ENCODE measurements around the gene FARP2.
A peak's percentile ranks its signal among the peaks of the same experiment; 100 is the strongest.
"Not testable (repeated sequence)": the region's sequence is repeated elsewhere in the genome, so short reads cannot be mapped to it uniquely, and the experiment has no call there.

Gene FARP2

DNA sequence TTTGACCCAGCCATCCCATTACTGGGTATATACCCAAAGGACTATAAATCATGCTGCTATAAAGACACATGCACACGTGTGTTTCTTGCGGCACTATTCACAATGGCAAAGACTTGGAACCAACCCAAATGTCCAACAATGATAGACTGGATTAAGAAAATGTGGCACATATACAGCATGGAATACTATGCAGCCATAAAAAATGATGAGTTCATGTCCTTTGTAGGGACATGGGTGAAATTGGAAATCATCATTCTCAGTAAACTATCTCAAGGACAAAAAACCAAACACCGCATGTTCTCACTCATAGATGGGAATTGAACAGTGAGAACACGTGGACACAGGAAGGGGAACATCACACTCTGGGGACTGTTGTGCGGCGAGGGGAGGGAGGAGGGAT is 40.7 kb downstream of the FARP2 start:
- POLR2A ChIA-PET; H3K4me3 ChIP-seq (ENCODE audit: control insufficient read depth in 1 of 7, extremely low read depth in 1 of 7, insufficient read depth in 4 of 7, low read depth in 2 of 7, low read length in 6 of 7); H3K27me3 ChIP-seq (replicated peaks in 2 of 5; ENCODE audit: control insufficient read depth in 4 of 5, insufficient read depth in 5 of 5, low read length in 4 of 5); H3K4me1 ChIP-seq (ENCODE audit: control extremely low read depth in 1 of 4, control insufficient read depth in 4 of 4, insufficient read depth in 4 of 4, low read length in 3 of 4); CTCF ChIA-PET; H3K9me3 ChIP-seq (ENCODE audit: control extremely low read depth in 1 of 5, control insufficient read depth in 4 of 5, insufficient read depth in 2 of 5, low read depth in 1 of 5, low read length in 4 of 5); DNase-seq; H3K27ac ChIP-seq (ENCODE audit: insufficient read depth in 1 of 2, low read depth in 1 of 2, low read length in 2 of 2, poor library complexity in 1 of 2, severe bottlenecking in 2 of 2); H3K36me3 ChIP-seq (ENCODE audit: control insufficient read depth in 4 of 4, insufficient read depth in 4 of 4, low read length in 3 of 4): not testable (repeated sequence)
- WGBS (ENCODE audit: insufficient coverage) = no CpG with 5 or more reads among the region's 6 CpGs

DNA sequence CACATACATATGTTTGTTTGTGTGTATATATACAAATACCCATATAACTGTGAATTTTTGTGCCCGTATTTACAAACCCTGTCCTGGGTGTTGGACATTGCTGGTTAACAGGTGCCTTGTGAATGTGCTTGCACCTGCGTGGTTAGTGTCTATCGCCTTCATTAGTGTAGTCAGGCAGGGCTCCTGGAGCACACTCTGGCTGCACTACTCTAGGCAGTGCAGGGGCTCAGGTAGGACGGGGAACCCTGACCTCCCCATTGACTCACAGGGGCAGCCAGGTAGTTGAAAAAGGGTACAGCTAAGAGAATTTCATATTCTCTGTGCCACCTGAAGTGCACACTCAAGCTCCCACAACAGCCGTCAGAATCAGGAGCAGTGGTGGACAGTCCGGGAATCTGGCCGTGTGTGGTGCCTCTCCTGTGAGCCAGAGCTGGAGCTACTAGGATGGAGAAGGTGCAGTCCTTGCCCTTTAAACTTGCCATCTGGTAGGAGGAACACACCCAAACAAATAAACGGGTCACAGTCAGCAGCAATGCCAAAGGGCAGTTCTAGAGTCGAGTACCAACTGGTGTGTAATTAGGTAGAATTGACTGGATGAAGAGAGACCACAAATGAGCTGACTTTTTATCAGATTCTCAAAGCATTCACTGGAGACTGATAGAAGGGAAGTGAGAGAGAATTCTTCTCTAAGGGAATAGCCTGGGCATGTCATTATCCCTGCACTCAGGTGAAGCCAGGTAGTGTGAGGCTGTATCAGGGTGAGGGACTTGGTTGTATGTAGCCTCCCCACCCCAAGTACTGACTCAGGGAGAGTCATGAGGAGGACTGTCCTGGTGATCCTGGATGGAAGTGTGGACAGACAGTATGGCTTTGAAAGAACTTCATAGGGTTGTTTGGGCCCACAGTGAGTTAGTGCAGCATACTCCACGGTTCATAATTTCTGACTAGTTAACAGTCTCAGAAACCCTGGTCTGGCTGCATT is 44.1 kb downstream of the FARP2 start:
- Histone ChIP-seq H3K27ac (ENCODE audit: insufficient read depth in 1 of 2, low read depth in 1 of 2, low read length in 2 of 2, poor library complexity in 1 of 2, severe bottlenecking in 2 of 2) (no peak overlapping the region), H3K4me3 (ENCODE audit: control insufficient read depth in 1 of 7, extremely low read depth in 1 of 7, insufficient read depth in 4 of 7, low read depth in 2 of 7, low read length in 6 of 7) (no peak overlapping the region), H3K36me3 (ENCODE audit: control insufficient read depth in 4 of 4, insufficient read depth in 4 of 4, low read length in 3 of 4) (peaks cover 0 to 6% (median 0%) of the 10 kb centered on the region in 4 experiments), H3K27me3 (replicated peaks in 2 of 5; ENCODE audit: control insufficient read depth in 4 of 5, insufficient read depth in 5 of 5, low read length in 4 of 5) (no peaks in the 10 kb centered on the region), H3K4me1 (ENCODE audit: control extremely low read depth in 1 of 4, control insufficient read depth in 4 of 4, insufficient read depth in 4 of 4, low read length in 3 of 4) (no peaks in the 10 kb centered on the region), H3K9me3 (ENCODE audit: control extremely low read depth in 1 of 5, control insufficient read depth in 4 of 5, insufficient read depth in 2 of 5, low read depth in 1 of 5, low read length in 4 of 5) (no peaks in the 10 kb centered on the region)
- 97% methylated on average over 6 of the region's 10 CpGs for WGBS (ENCODE audit: insufficient coverage)
- DNase-seq = no peak
- POLR2A ChIA-PET = no interaction called here
- CTCF ChIA-PET = no interaction called here

DNA sequence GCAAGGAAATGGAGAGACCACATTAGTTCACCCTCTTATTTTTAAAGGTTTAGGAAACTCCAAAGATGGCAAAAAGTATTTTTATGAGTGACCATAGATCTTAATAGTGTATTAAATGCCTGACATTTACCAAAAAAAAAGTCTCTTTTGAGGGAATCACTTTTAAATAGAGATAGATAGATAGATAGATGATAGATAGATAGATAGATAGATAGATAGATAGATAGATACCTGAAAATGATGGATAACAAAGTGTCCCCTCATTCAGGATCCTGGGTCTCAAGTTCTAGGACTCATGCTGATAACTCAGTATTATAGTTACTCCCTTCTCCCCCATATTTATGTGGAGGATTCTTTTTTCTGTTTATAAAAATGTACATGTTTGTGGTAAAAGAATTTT is 52.8 kb downstream of the FARP2 start:
- Histone ChIP-seq H3K27me3 (replicated peaks in 2 of 5; ENCODE audit: control insufficient read depth in 4 of 5, insufficient read depth in 5 of 5, low read length in 4 of 5) (no peaks in the 10 kb centered on the region), H3K4me3 (ENCODE audit: control insufficient read depth in 1 of 7, extremely low read depth in 1 of 7, insufficient read depth in 4 of 7, low read depth in 2 of 7, low read length in 6 of 7) (no peak overlapping the region), H3K27ac (ENCODE audit: insufficient read depth in 1 of 2, low read depth in 1 of 2, low read length in 2 of 2, poor library complexity in 1 of 2, severe bottlenecking in 2 of 2) (no peak overlapping the region), H3K4me1 (ENCODE audit: control extremely low read depth in 1 of 4, control insufficient read depth in 4 of 4, insufficient read depth in 4 of 4, low read length in 3 of 4) (no peaks in the 10 kb centered on the region), H3K36me3 (ENCODE audit: control insufficient read depth in 4 of 4, insufficient read depth in 4 of 4, low read length in 3 of 4) (peaks cover 0 to 20% (median 17%) of the 10 kb centered on the region in 4 experiments), H3K9me3 (ENCODE audit: control extremely low read depth in 1 of 5, control insufficient read depth in 4 of 5, insufficient read depth in 2 of 5, low read depth in 1 of 5, low read length in 4 of 5) (no peaks in the 10 kb centered on the region)
- DNase-seq = no peak
- ChIA-PET POLR2A (interaction anchor here (0.6 kb wide), 1 partner anchor 57 kb away, joined by 4 read pairs; no protein-coding TSS in a partner anchor), CTCF (no interaction called here)

DNA sequence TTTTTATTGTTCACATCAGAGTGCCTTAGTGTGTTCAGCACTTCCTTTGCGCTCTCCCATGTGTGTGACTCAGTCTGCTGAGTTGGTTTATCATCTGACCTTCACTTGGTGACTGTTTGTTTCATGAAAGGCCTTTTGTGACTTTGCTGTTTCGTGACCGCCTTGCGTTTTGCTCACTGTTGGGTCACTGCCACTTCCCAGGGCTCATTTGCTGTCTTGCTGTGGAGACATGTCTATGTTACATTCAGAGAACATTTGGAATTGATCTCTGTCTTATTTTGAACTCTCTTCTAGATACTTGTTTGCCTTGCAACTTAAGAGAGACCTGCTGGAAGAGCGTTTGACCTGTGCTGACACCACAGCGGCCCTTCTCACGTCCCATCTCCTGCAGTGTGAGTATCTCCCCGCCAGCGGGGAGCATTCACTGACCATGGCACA is 54.7 kb downstream of the FARP2 start:
- H3K4me3 ChIP-seq (ENCODE audit: control insufficient read depth in 1 of 7, extremely low read depth in 1 of 7, insufficient read depth in 4 of 7, low read depth in 2 of 7, low read length in 6 of 7) = no peak overlapping the region
- CTCF ChIA-PET = no interaction called here
- DNase-seq = no peak
- H3K36me3 ChIP-seq (ENCODE audit: control insufficient read depth in 4 of 4, insufficient read depth in 4 of 4, low read length in 3 of 4) = peaks cover 0 to 33% (median 20%) of the 10 kb centered on the region in 4 experiments
- no peaks in the 10 kb centered on the region for H3K27me3 ChIP-seq (replicated peaks in 2 of 5; ENCODE audit: control insufficient read depth in 4 of 5, insufficient read depth in 5 of 5, low read length in 4 of 5)
- POLR2A ChIA-PET = no interaction called here
- no peaks in the 10 kb centered on the region for H3K9me3 ChIP-seq (ENCODE audit: control extremely low read depth in 1 of 5, control insufficient read depth in 4 of 5, insufficient read depth in 2 of 5, low read depth in 1 of 5, low read length in 4 of 5)
- WGBS (ENCODE audit: insufficient coverage) = 97% methylated on average over 9 of the region's 9 CpGs
- no peaks in the 10 kb centered on the region for H3K4me1 ChIP-seq (ENCODE audit: control extremely low read depth in 1 of 4, control insufficient read depth in 4 of 4, insufficient read depth in 4 of 4, low read length in 3 of 4)
- peak overlapping the region in 1 of 2 experiments; percentile 20 for H3K27ac ChIP-seq (ENCODE audit: insufficient read depth in 1 of 2, low read depth in 1 of 2, low read length in 2 of 2, poor library complexity in 1 of 2, severe bottlenecking in 2 of 2)

DNA sequence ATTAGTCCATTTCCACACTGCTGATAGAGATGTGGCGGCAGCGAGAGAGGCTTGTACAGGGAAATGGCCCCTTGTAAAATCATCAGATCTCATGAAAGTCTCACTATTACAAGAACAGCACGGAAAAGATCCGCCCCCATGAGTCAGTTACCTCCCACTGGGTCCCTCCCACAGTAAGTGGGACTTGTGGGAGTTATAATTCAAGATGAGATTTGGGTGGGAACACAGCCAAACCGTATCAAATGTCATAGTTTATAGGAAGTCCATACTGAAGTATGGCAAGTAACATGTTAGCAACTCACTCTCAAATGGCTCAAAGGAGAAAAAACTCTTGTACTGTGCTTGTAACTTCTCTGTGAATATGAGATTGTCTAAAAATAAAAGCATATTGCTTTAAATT is 56.1 kb downstream of the FARP2 start:
- Histone ChIP-seq H3K27me3 (replicated peaks in 2 of 5; ENCODE audit: control insufficient read depth in 4 of 5, insufficient read depth in 5 of 5, low read length in 4 of 5) (no peaks in the 10 kb centered on the region), H3K4me1 (ENCODE audit: control extremely low read depth in 1 of 4, control insufficient read depth in 4 of 4, insufficient read depth in 4 of 4, low read length in 3 of 4) (no peaks in the 10 kb centered on the region), H3K9me3 (ENCODE audit: control extremely low read depth in 1 of 5, control insufficient read depth in 4 of 5, insufficient read depth in 2 of 5, low read depth in 1 of 5, low read length in 4 of 5) (no peaks in the 10 kb centered on the region), H3K36me3 (ENCODE audit: control insufficient read depth in 4 of 4, insufficient read depth in 4 of 4, low read length in 3 of 4) (peaks cover 0 to 36% (median 21%) of the 10 kb centered on the region in 4 experiments), H3K4me3 (ENCODE audit: control insufficient read depth in 1 of 7, extremely low read depth in 1 of 7, insufficient read depth in 4 of 7, low read depth in 2 of 7, low read length in 6 of 7) (no peak overlapping the region), H3K27ac (ENCODE audit: insufficient read depth in 1 of 2, low read depth in 1 of 2, low read length in 2 of 2, poor library complexity in 1 of 2, severe bottlenecking in 2 of 2) (no peak overlapping the region)
- peak in 1 of 3 donors; percentile 10 for DNase-seq
- ChIA-PET CTCF (no interaction called here), POLR2A (no interaction called here)
- WGBS (ENCODE audit: insufficient coverage) = 100% methylated on average over 2 of the region's 5 CpGs

DNA sequence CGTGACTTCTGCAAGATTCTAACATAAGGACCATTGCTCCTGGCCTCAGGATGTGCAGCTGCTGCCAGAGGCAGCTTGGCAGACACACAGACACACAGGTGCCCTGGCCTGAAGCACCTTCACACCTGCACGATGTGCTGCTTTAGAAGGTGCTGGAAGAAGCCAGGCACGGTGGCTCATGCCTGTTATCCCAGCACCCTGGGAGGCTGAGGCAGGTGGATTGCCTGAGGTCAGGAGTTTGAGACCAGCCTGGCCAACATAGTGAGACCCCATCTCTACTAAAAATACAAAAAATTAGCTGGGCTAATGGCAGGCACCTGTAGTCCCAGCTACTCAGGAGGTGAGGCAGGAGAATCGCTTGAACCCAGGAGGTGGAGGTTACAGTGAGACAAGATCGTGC is 57.4 kb downstream of the FARP2 start:
- POLR2A ChIA-PET; H3K27me3 ChIP-seq (replicated peaks in 2 of 5; ENCODE audit: control insufficient read depth in 4 of 5, insufficient read depth in 5 of 5, low read length in 4 of 5); DNase-seq; H3K4me1 ChIP-seq (ENCODE audit: control extremely low read depth in 1 of 4, control insufficient read depth in 4 of 4, insufficient read depth in 4 of 4, low read length in 3 of 4); H3K4me3 ChIP-seq (ENCODE audit: control insufficient read depth in 1 of 7, extremely low read depth in 1 of 7, insufficient read depth in 4 of 7, low read depth in 2 of 7, low read length in 6 of 7); H3K9me3 ChIP-seq (ENCODE audit: control extremely low read depth in 1 of 5, control insufficient read depth in 4 of 5, insufficient read depth in 2 of 5, low read depth in 1 of 5, low read length in 4 of 5); H3K27ac ChIP-seq (ENCODE audit: insufficient read depth in 1 of 2, low read depth in 1 of 2, low read length in 2 of 2, poor library complexity in 1 of 2, severe bottlenecking in 2 of 2): not testable (repeated sequence)
- WGBS (ENCODE audit: insufficient coverage) = 94% methylated on average over 3 of the region's 5 CpGs
- CTCF ChIA-PET = interaction anchor here (1.8 kb wide), 1 partner anchor 55 kb away, joined by 4 read pairs; no protein-coding TSS in a partner anchor
- H3K36me3 ChIP-seq (ENCODE audit: control insufficient read depth in 4 of 4, insufficient read depth in 4 of 4, low read length in 3 of 4) = peaks cover 0 to 44% (median 28%) of the 10 kb centered on the region in 4 experiments

DNA sequence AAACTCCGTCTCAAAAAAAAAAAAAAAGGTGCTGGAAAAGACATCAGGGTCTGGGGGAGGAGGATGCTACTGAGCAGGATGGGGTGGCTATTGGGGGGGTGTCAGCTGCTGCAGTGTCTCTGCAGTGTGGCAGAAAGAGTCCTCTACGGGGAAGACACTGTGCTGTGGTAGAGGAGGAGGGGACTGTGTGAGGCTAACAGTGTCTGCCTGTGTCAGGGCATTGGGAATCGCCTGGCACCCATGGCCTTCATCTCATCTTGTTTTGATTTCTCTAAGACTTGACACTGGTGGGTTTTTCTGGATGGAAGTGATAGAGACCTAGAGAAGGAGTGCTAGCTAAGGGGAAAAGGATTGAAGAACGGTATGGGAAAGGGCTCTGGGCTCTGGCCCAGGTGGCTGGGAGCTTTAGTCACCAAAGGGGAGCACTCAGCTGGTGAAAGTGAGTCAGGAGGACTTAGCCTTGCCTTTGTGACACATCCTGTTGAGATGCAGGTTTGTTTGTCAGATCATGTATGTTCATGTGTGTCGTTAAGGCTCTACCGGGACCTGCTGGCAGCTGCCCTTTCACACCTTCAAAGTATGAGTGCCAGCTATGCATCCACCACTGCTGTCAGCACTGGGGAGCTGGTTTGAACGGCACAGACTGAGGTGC is 58.0 kb downstream of the FARP2 start:
- 98% methylated on average over 7 of the region's 7 CpGs for WGBS (ENCODE audit: insufficient coverage)
- H3K36me3 ChIP-seq (ENCODE audit: control insufficient read depth in 4 of 4, insufficient read depth in 4 of 4, low read length in 3 of 4) = peaks cover 0 to 44% (median 30%) of the 10 kb centered on the region in 4 experiments

More for the DNA sequence above, 58.0 kb downstream of the FARP2 start:
- POLR2A ChIA-PET = no interaction called here
- CTCF ChIA-PET = interaction anchor here (1.8 kb wide), 1 partner anchor 56 kb away, joined by 4 read pairs; no protein-coding TSS in a partner anchor
- Histone ChIP-seq H3K4me3 (ENCODE audit: control insufficient read depth in 1 of 7, extremely low read depth in 1 of 7, insufficient read depth in 4 of 7, low read depth in 2 of 7, low read length in 6 of 7) (no peak overlapping the region), H3K27ac (ENCODE audit: insufficient read depth in 1 of 2, low read depth in 1 of 2, low read length in 2 of 2, poor library complexity in 1 of 2, severe bottlenecking in 2 of 2) (no peak overlapping the region), H3K4me1 (ENCODE audit: control extremely low read depth in 1 of 4, control insufficient read depth in 4 of 4, insufficient read depth in 4 of 4, low read length in 3 of 4) (no peaks in the 10 kb centered on the region), H3K9me3 (ENCODE audit: control extremely low read depth in 1 of 5, control insufficient read depth in 4 of 5, insufficient read depth in 2 of 5, low read depth in 1 of 5, low read length in 4 of 5) (no peaks in the 10 kb centered on the region), H3K27me3 (replicated peaks in 2 of 5; ENCODE audit: control insufficient read depth in 4 of 5, insufficient read depth in 5 of 5, low read length in 4 of 5) (no peaks in the 10 kb centered on the region)
- DNase-seq = no peak

Data from common myeloid progenitor, CD34-positive (primary cell).